Measurements from ENCODE around the gene TBC1D4.

Gene TBC1D4

DNA sequence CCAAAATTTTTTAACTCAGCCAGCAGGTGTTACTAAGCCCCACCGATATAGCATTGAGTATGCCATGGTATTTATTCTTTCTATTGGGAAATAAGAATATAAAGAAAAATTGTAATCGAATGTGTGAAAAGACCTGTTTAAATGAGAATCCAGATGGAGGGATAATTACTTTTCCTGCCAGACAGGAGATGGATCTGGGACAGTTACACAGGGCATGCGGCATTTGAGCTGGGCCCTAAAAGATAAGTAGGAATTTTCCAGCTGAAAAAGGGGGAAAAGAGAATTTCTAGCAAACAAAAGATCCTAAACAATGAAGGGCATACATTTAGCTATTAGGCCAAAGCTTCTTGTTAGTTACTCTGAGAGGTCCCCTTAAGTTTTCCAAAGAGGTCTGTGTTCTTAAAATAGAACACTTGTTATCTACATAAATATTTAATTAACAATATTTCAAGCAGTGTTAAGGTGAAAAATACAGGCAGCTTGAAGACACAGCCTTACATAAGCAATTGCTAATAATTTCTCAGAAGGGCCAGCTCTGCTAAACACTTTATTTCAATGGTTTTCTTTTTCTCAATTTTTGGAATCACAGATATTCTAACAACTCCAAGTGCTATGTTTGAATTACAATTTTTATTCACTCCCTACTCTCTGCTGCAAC, 63.7 kb downstream of the TBC1D4 start:
- Mint-ChIP-seq H3K9me3 (no peaks in the 10 kb centered on the region), H3K4me1 (peaks cover 54% of the 10 kb centered on the region), H3K4me3 (no peak overlapping the region), H3K27ac (peak overlapping the region; percentile 7 to 22 (median 15)), H3K27me3 (ENCODE audit: low read depth) (no peaks in the 10 kb centered on the region), H3K36me3 (ENCODE audit: low read depth) (no peaks in the 10 kb centered on the region)
- TF ChIP-seq, protein P1, sequence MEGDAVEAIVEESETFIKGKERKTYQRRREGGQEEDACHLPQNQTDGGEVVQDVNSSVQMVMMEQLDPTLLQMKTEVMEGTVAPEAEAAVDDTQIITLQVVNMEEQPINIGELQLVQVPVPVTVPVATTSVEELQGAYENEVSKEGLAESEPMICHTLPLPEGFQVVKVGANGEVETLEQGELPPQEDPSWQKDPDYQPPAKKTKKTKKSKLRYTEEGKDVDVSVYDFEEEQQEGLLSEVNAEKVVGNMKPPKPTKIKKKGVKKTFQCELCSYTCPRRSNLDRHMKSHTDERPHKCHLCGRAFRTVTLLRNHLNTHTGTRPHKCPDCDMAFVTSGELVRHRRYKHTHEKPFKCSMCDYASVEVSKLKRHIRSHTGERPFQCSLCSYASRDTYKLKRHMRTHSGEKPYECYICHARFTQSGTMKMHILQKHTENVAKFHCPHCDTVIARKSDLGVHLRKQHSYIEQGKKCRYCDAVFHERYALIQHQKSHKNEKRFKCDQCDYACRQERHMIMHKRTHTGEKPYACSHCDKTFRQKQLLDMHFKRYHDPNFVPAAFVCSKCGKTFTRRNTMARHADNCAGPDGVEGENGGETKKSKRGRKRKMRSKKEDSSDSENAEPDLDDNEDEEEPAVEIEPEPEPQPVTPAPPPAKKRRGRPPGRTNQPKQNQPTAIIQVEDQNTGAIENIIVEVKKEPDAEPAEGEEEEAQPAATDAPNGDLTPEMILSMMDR (IDR thresholded peaks at IDR 0.05; ENCODE audit: unreplicated experiment in 3 of 3): no peak

DNA sequence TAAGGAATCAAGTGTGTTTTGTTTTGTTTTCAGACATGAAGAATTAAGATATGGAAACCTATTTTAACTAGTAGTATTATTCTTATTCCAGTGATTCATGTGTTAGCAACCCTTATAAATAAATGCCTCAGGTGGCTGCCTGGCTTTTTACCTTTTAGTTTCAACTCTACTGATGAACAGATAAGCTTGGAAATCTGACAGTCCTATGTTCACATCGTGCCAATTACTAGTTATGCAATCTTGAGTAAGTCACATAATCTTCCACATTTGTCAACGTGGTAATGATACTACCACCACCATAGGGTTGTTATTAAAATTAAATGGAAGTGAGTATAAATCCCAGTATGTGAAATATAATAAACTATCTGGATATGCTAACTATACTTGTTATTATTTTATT, 64.3 kb downstream of the TBC1D4 start:
- H3K36me3 Mint-ChIP-seq (ENCODE audit: low read depth): no peaks in the 10 kb centered on the region
- peak overlapping the region in 1 of 3 experiments; percentile 59 for H3K27ac Mint-ChIP-seq
- H3K4me3 Mint-ChIP-seq: no peak overlapping the region
- H3K27me3 Mint-ChIP-seq (ENCODE audit: low read depth): no peaks in the 10 kb centered on the region
- TF ChIP-seq, protein P1 (IDR thresholded peaks at IDR 0.05; ENCODE audit: unreplicated experiment in 3 of 3): no peak
- H3K4me1 Mint-ChIP-seq: peaks cover 55% of the 10 kb centered on the region
- no peaks in the 10 kb centered on the region for H3K9me3 Mint-ChIP-seq

DNA sequence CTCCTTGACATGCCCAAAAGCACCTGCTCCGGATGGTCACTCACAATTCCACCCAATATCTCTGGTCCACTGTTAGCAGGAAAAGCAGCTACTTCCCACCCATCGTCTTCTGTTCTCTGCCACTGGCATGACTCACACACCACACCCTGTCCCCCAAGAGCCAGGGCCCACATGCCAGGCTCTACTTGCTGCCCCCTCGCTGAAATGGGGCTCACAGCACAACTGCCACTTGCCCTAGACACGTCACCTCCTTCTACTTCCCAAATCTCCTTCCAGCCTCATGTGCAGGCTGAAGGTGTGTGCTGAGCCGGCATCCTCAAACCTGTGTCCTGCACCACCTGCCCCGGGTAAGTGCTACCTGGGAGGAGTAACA, 65.0 kb downstream of the TBC1D4 start:
- Mint-ChIP-seq H3K27me3 (ENCODE audit: low read depth) (no peaks in the 10 kb centered on the region), H3K4me3 (no peak overlapping the region), H3K9me3 (no peaks in the 10 kb centered on the region), H3K4me1 (peaks cover 56% of the 10 kb centered on the region), H3K36me3 (ENCODE audit: low read depth) (no peaks in the 10 kb centered on the region), H3K27ac (peak overlapping the region; percentile 14 to 67 (median 59))
- TF ChIP-seq, protein P1 (IDR thresholded peaks at IDR 0.05; ENCODE audit: unreplicated experiment in 3 of 3): no peak

DNA sequence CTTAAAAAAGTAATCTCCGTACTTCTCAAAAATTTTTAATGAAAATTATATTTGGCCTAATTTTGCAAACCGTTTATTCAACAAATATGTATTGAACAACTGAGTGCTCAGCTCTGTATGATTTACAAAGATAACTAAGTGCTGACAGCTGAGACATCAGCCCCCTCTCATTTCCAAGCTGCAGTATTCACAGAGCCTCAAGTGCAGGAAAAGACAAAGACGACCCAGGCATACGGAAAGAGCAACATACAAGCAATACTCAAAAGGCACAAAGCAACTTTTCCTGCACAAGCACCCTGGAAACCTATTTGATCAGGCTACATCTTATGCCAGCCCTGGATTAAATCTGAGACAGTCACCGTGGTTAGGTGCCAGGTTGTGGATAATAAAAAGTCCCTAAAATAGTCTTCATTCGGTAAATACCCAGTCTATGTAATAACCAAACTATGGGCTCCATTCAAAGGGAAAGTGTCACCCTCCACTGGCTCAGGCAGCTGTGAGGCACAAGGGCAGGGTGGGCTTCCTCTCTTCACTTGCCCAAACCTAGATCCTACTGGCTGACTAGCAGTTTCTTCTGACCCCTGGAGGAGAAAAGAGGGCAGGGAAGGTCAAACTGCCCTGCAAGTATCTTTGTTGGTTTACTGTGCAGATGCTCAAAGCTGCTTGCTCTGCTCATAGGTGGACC, 65.5 kb downstream of the TBC1D4 start:
- TF ChIP-seq, protein P1 (IDR thresholded peaks at IDR 0.05; ENCODE audit: unreplicated experiment in 3 of 3): no peak
- Mint-ChIP-seq H3K27ac (peak overlapping the region; percentile 40 to 70 (median 67)), H3K4me3 (peak overlapping the region in 1 of 3 experiments; percentile 7), H3K27me3 (ENCODE audit: low read depth) (no peaks in the 10 kb centered on the region), H3K4me1 (peaks cover 56% of the 10 kb centered on the region), H3K9me3 (no peaks in the 10 kb centered on the region), H3K36me3 (ENCODE audit: low read depth) (no peaks in the 10 kb centered on the region)

DNA sequence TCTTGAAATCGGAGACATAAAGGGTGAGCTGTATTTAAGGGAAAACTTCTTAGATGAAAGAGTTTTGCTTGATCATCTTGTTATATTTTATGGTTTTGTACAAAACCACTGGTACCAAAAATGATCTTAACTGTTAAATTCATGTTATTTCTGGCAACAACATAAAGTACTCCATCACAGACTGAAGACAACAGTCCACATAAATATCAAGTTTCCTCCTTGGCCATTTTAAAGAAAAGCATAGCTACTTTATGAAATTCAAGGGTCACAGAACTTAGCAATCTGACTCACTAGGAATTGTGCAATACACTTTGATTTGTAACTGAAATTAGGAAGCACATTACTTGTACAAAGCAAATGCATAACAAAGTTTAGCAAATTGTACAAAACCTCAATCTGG, 66.3 kb downstream of the TBC1D4 start:
- Mint-ChIP-seq H3K36me3 (ENCODE audit: low read depth) (peaks cover 3% of the 10 kb centered on the region), H3K4me3 (peak overlapping the region in 1 of 3 experiments; percentile 46), H3K27me3 (ENCODE audit: low read depth) (no peaks in the 10 kb centered on the region), H3K4me1 (peaks cover 61% of the 10 kb centered on the region), H3K9me3 (no peaks in the 10 kb centered on the region), H3K27ac (peak overlapping the region; percentile 58 to 82 (median 67))
- TF ChIP-seq, protein P1 (IDR thresholded peaks at IDR 0.05; ENCODE audit: unreplicated experiment in 3 of 3): no peak

All from nephron (organoid).